ENCODE results near the gene SORBS1.

SORBS1 gene

GRCh38 chr10:95419399-95419798, 141.8 kb downstream of the SORBS1 start:
- in situ Hi-C loops (cut with HindIII; ENCODE audit: low sequenced_read_pairs) = loop anchor here (25.0 kb wide), 1 partner anchor 193 kb away; no protein-coding TSS in a partner anchor

DNA sequence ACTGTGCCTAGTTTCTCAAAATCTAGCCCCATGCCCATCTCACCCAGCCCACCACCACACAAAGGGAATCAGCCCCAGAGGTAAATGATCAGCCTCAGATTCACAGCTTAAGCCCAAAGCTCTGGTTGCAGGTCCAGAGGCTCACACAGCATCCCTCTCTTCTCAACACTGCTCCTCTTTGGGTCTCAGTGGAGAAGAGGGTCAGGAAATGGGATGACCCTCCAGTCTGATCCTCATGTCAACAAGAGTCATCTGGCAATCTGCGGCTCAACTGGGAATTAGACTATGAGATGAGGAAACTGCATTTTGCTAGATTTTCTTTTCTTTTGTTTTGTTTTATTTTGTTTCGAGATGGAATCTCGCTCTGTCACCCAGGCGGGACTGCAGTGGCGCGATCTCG, 144.2 kb downstream of the SORBS1 start:
- in situ Hi-C loops (cut with HindIII; ENCODE audit: low sequenced_read_pairs) = loop anchor here (25.0 kb wide), 1 partner anchor 195 kb away; no protein-coding TSS in a partner anchor

DNA sequence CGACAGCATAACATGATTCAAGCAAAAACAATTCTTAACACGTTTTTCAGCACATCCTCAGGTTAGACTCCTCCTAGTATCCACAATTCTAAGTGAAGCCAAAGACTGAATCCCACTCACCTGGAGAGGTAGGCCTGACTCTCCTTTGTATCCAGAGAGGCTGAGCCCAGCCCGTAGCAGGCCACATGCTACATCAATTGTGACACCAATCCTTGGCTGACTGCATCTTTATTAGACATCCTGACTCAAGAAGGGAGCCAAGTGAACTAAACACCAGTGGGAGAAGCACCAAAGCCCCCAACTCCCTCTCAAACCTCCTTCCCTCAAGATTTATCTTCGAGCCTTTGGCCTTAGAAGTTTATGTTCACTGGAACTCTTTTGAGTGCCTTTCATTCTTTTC, 144.9 kb downstream of the SORBS1 start:
- in situ Hi-C loops (cut with HindIII; ENCODE audit: low sequenced_read_pairs) = loop anchor here (25.0 kb wide), 1 partner anchor 196 kb away; no protein-coding TSS in a partner anchor

DNA sequence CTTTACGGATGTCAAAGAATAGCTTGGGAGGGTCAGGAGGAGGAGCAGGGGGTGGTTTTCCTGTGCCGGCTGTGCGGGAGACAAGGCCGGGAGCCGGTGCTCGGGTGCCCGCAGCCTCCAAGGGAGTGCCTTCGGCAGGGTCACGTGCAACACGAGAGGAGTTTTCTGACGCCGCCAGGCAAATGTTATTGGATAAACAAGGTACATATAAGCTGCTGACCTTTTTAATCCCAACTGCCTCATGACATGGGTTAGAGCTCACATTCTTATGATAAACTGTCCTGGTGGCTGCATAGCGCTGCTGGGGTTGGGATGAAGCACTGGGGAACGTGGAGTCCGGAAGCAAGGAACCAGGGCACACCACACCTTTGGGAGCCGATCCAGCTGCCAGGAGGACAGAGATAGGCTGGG, 145.5 kb downstream of the SORBS1 start:
- in situ Hi-C loops (cut with HindIII; ENCODE audit: low sequenced_read_pairs) = loop anchor here (25.0 kb wide), 1 partner anchor 197 kb away; no protein-coding TSS in a partner anchor

- in situ Hi-C loops (cut with HindIII; ENCODE audit: low sequenced_read_pairs) = loop anchor here (25.0 kb wide), 1 partner anchor 197 kb away; no protein-coding TSS in a partner anchor
These were observed 146.2 kb downstream of the SORBS1 start for GRCh38 chr10:95414844-95415485.

- in situ Hi-C loops (cut with HindIII; ENCODE audit: low sequenced_read_pairs) = loop anchor here (25.0 kb wide), 1 partner anchor 198 kb away; no protein-coding TSS in a partner anchor
These were observed 146.9 kb downstream of the SORBS1 start for GRCh38 chr10:95414016-95414830.

DNA sequence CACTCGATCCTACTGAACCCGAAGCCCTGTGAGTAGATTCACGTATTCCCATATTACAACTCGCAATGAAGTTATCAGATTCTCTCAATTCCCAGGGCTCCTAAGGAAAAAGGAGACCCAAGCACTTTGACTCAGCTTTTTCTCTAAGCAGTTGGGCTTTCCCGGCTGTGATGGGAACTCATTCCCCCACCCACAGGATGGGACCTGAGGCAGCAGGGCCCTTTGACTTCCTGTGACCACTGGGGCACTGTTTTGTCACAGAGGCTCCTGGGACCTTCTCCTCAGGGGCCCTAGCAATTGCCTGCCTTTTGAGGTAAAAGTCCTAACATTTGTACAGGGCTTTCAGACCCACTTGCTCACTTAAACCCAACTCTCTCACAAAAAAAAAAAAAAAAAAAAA, 147.6 kb downstream of the SORBS1 start:
- in situ Hi-C loops (cut with HindIII; ENCODE audit: low sequenced_read_pairs) = loop anchor here (25.0 kb wide), 1 partner anchor 199 kb away; no protein-coding TSS in a partner anchor

DNA sequence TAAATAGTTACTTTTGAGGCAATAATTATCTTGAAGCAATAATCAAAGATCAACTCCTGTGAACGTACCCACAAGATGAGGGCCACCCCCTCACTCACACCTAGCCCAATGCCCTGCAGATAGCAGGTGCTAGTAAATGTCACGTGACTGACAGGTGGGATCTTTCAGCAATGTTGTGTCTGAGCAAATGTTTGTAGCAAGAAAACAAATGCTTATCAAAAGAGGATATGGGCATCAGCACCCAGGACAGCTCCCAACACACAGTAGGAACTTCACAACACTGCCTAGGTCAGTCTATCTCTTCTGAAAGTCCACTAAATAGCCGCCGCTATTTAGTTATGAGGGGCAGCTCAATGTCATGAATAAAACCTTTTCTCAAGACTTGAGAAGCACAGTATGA, 149.5 kb downstream of the SORBS1 start:
- in situ Hi-C loops (cut with HindIII; ENCODE audit: low sequenced_read_pairs) = loop anchor here (25.0 kb wide), 1 partner anchor 201 kb away; no protein-coding TSS in a partner anchor

DNA sequence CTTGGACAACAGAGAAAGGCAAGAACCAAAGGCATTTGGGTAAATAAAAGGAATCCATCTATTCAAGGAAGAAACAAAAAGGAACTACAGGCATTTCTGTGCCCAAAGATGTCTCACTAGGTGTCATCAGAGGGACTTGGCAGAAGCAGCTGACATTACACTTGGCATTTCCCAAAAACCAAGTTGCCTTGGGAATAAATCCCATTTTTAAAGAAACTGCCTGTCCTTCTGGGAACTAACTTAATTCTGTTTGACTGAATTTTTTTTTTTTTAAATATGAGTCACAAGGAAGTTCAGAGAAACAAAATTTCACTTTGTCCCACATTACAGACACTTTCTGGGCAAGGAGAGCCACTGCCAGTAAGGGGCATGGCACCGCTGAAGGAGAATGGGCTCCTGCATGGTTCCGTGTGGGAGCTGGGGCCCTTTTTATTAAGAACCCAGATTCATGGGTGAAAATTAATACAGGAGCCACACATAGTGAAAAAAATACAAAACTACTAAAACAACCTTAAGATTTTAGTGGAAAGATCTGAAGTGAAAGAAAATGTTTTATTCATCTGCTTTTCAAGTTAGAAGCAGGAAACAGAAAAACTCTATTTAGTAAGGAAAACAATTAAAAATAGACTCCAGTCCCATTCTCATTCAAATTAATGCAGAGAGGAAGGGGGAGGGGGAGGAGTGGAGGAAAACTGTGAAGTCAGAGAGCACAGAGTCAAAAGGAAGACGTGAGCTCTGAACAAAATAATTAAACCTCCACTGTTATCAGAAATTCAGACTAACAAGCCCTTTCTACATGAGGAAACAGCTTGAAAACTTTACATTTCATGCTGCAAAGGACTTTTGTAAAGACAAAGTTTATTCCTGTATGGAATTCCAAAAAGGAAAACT, 151.9 kb downstream of the SORBS1 start:
- in situ Hi-C loops (cut with HindIII; ENCODE audit: low sequenced_read_pairs) = loop anchor here (25.0 kb wide), 1 partner anchor 203 kb away; no protein-coding TSS in a partner anchor

GRCh38 chr10:95408148-95408960, 152.8 kb downstream of the SORBS1 start:
- in situ Hi-C loops (cut with HindIII; ENCODE audit: low sequenced_read_pairs) = loop anchor here (25.0 kb wide), 1 partner anchor 204 kb away; no protein-coding TSS in a partner anchor

- in situ Hi-C loops (cut with HindIII; ENCODE audit: low sequenced_read_pairs) = loop anchor here (25.0 kb wide), 1 partner anchor 205 kb away; no protein-coding TSS in a partner anchor
These were observed 153.6 kb downstream of the SORBS1 start for GRCh38 chr10:95407546-95407945.

DNA sequence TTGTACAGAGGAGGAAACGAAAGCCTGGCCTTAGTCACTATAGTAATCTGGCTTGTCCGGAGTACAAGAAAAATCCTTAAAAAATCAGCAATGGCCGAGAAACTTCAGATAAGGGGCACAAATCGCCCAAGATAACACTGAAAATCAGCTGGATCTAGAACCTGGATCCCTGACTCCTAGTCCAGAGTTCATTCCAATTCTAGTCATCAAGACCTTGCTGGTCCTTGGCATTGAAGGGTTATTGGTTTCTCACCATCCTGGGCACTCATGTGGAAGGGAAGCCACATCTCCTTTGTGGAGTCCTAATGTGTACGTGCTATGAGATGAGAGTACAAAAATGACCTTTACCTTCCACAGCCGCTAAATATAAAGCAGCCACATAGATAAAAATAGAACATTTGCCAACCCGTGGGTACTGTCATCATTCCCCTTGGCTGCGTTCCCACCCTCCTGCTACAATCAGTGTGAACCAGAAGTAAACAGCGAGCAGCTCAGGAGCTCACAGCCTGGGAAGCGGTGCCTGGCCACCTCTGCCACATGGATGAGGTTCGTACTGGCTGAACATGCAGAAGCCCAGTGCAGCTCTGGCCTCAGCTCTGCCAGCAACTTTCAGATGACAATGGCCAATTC, 154.4 kb downstream of the SORBS1 start:
- in situ Hi-C loops (cut with HindIII; ENCODE audit: low sequenced_read_pairs) = loop anchor here (25.0 kb wide), 1 partner anchor 206 kb away; no protein-coding TSS in a partner anchor

- in situ Hi-C loops (cut with HindIII; ENCODE audit: low sequenced_read_pairs) = loop anchor here (25.0 kb wide), 1 partner anchor 207 kb away; no protein-coding TSS in a partner anchor
These were observed 155.5 kb downstream of the SORBS1 start for GRCh38 chr10:95405655-95406054.

GRCh38 chr10:95404864-95405263, 156.3 kb downstream of the SORBS1 start:
- in situ Hi-C loops (cut with HindIII; ENCODE audit: low sequenced_read_pairs) = loop anchor here (25.0 kb wide), 1 partner anchor 207 kb away; no protein-coding TSS in a partner anchor

GRCh38 chr10:95404462-95404858, 156.7 kb downstream of the SORBS1 start:
- in situ Hi-C loops (cut with HindIII; ENCODE audit: low sequenced_read_pairs) = loop anchor here (25.0 kb wide), 1 partner anchor 208 kb away; no protein-coding TSS in a partner anchor

- in situ Hi-C loops (cut with HindIII; ENCODE audit: low sequenced_read_pairs) = loop anchor here (25.0 kb wide), 1 partner anchor 208 kb away; no protein-coding TSS in a partner anchor
These were observed 157.3 kb downstream of the SORBS1 start for GRCh38 chr10:95403700-95404461.

DNA sequence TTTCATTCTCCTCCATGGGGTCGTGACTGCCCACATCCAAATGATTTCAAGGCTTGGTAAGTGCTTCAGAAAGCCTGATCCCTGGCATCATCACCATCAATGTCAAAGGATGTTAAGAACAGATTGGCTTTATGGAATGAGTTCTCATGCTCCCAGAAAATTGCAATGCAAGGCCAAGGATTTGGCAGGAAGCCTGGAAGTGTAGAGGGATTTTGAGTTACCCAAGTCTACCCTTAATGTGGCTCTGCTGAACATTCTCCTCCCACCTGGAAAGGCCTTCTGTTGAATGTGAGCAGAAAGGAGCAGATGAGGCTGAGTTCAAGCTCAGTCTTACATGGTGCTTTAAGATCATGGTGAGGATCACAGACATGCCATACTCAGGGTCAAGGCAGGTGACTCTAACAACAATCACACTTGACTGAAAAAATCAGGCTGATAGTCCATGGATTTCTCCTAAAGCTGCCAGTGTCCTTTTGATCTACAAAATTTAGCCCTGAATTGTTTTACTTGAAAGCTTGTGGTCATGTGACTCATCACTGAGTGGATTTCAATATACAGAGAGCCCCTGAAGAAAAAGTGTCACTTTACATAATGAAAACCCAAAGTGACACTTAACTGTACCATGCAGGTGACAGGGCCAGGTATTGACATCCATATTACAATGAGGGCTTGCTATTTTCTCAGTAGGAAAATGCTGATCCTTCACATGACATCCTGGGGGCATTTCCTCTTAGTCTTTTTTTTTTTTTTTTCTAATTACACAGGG, 159.3 kb downstream of the SORBS1 start:
- in situ Hi-C loops (cut with HindIII; ENCODE audit: low sequenced_read_pairs) = loop anchor here (25.0 kb wide), 1 partner anchor 210 kb away; no protein-coding TSS in a partner anchor

Data from DLD1 (cell line).